SK-MEL-5 (cell line): Measurements from ENCODE around the gene KAT6B. TPM values are rescaled to one million over a fixed set of nuclear protein-coding genes. Genes with fewer than 3 reads are reported as not detected.
A peak's percentile ranks its signal among the peaks of the same experiment; 100 is the strongest.

Experiments used
- DNase-seq: peaks from one replicate; pipeline ENCODE4 v3.0.0-alpha.2; 2016; ENCODE audit warnings: low read depth, low spot score
- in situ Hi-C: cut with HindIII; loops from 2 replicates; pipeline ENCODE4 v1.10.0; 2016; ENCODE audit warnings: low sequenced_read_pairs, high pct_unique_total_duplicates, low pct_unique_long_range_greater_than_20kb
- total RNA-seq: library from RNA; depleted of rRNA; stranded (reverse); fragments of >200 nt; shearing (Covaris generic); gene quantifications from 2 replicates; pipeline ENCODE4 v1.2.3, GENCODE V29; 2014

The KAT6B gene
- total RNA-seq, 1 experiment from 2014 or later, result 12.0 TPM

- no peak for DNase-seq
- in situ Hi-C loops, result no loop called here
Measured at GRCh38 chr10:74949843-74950765, 123.7 kb downstream of the KAT6B start.

DNA sequence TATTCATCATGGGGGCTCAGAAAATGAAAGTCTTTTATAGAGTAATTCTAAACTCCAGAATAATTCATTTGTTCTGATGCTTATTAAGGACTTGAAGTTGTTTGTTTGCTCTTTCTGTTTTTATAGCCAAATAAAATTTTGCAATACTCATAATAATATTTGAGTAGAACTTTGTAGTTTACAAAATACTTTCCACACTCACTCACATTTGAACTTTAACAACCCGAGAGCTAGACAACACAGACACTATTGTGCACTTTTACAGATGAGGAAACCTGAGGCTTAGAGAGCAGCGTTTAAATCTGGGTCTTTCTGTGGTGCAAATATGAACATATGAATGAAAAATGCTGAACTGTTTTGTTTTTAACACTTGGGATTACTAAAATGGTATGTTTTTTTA is 126.8 kb downstream of the KAT6B start:
- peak; percentile 66 for DNase-seq
- in situ Hi-C loops, result no loop called here

DNA sequence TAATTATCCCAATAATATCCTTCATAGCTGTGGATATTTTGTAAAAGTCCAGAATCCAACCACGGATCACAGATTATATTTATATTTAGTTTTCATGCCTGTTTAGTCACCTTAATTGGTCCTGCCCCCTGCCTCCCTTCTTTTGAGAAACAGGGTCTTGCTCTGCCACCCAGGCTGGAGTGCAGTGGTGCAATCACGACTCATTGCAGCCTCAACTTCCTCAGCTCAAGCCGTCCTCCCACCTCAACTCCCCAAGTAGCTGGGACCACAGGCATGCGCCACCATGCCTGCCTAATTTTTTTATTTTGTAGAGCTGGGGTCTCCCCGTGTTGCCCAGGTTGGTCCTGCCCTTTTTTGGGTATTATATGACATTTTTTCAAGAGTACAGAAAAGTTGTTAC is 129.4 kb downstream of the KAT6B start:
- DNase-seq, result no peak
- in situ Hi-C loops, result no loop called here

GRCh38 chr10:74956555-74957111 is 130.2 kb downstream of the KAT6B start:
- in situ Hi-C loops, result no loop called here
- DNase-seq, result no peak

- in situ Hi-C loops, result no loop called here
- DNase-seq, result no peak
Measured at GRCh38 chr10:74957285-74957961, 131.0 kb downstream of the KAT6B start.

DNA sequence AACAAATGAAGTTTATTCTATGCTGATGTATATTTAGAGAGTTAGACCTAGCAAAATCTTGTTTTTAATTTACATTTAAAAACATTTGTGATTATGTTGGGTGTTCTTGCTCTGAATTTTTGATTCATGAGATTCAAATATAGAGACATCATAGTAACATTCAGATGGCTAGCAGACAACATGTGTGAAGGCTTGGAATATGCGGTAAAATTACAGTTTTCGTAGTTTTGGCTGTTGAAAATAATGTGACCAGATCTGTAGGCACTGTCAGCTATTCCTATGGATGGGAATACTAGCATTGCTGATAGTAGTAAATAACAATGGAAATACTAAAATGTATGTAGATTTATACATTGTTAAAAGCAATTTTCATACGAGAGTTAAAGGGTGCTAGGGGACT is 131.9 kb downstream of the KAT6B start:
- DNase-seq, result no peak
- in situ Hi-C loops, result no loop called here

GRCh38 chr10:74960670-74961069 is 134.3 kb downstream of the KAT6B start:
- no peak for DNase-seq
- in situ Hi-C loops, result no loop called here

DNA sequence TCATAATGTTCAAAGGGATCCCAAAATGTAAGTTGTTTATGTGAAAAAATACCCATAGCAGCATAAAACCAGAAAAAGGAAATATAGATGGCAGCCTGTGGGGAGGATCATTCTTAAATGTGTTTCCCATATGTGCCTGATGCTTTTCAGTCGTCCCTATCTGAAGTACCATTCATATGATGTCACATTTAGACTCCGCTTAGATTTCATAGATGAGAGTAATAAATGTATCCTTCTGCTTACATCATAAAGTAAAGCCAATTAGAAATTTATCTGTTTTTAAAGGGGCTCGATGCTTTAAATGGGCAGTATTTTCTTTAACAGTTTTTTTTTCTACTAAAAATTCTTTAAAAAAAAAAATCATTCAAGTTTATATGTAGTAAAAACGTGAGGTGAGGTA is 136.1 kb downstream of the KAT6B start:
- no peak for DNase-seq
- in situ Hi-C loops, result no loop called here

DNA sequence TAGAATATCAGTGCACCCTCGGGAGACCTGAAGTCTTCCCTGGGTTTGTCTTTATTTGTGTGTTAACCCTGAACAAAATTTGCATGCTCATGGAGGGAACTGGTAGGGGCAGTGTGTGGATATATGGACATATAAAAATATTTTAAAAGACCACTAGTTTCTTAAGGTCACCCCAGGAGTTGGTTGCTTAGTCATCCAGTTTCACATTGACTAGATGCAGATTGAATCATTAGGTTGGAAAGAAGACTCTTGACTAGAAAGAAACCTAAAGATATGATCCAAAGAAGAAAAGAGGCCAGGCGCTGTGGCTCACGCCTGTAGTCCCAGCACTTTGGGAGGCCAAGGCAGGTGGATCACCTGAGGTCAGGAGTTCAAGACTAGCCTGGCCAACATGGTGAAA is 137.1 kb downstream of the KAT6B start:
- DNase-seq, result no peak
- in situ Hi-C loops, result no loop called here

- DNase-seq, result no peak
- in situ Hi-C loops, result no loop called here
Measured at GRCh38 chr10:74967911-74968666, 141.7 kb downstream of the KAT6B start.

DNA sequence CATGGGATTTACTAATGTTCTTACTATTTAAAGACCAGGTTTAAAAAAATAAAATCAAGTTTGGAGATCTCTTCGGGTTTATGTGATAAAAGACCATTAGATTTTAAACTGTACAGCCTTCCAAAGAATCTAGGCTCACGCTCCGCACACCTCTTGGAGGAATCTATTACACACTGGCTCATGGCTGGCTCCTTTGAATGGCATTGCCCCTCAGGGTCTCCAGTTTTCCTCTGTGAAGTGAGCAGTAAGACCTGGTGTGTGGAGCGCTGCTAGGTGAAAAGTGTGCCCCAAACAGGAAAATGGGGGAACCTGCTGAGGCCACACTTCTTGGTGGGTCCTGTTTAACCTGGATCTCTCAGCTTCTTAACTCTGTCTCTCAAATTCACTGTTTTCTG is 142.3 kb downstream of the KAT6B start:
- in situ Hi-C loops, result no loop called here

GRCh38 chr10:74969093-74969492 is 142.7 kb downstream of the KAT6B start:
- no peak for DNase-seq
- in situ Hi-C loops, result no loop called here

More for the DNA sequence above, 142.3 kb downstream of the KAT6B start:
- no peak for DNase-seq

DNA sequence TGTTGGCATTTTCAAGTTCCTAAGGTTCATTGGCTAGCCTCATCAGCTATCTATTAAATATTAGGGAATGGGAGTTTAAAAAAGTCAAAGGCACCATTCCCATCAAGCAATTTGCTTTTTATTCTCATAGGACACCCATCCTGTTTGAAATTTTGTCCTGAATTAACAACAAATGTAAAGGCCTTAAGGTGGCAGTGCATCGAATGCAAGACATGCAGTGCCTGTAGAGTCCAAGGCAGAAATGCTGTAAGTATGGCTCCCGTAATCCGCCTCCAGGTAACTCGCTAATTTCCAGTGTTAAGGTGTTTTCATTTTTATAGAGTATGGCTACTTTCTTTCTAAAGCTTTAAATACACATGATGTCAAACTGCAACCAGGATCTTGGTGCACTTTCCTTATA is 143.1 kb downstream of the KAT6B start:
- no peak for DNase-seq
- in situ Hi-C loops, result no loop called here

- in situ Hi-C loops, result no loop called here
- DNase-seq, result no peak
Measured at GRCh38 chr10:74973741-74974392, 147.5 kb downstream of the KAT6B start.

DNA sequence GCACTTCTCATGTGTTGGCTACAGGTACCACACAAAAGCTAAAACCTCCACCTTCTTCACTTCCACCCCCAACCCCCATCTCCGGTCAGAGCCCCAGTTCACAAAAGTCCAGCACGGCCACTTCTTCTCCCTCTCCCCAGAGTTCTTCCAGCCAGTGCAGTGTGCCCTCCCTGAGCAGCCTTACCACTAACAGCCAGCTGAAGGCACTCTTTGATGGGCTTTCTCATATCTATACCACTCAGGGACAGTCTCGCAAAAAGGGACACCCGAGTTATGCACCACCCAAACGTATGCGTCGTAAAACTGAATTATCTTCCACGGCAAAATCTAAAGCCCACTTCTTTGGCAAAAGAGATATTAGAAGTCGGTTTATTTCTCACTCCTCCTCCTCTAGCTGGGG is 149.4 kb downstream of the KAT6B start:
- DNase-seq, result no peak
- in situ Hi-C loops, result no loop called here

DNA sequence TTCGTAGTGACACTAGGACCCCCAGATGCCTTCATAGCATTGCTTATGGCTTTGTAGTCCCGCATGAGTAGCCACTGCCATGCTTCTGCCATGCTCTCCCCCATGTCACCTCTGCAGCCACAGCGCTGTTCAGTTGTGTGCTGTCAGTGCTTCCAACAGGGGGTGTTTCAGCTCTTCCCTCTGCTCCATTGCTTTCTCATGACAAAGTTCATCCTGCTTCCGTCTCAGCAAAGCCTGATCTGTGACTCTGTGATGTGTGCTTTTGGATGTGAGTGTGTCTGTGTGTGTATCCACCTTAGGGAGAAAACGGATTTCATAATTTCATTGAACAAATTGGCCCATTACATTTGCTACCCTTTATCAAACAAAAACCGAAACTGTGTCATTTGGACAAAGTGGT is 150.2 kb downstream of the KAT6B start:
- DNase-seq, result peak; percentile 42
- in situ Hi-C loops, result no loop called here

- DNase-seq, result no peak
- in situ Hi-C loops, result no loop called here
Measured at GRCh38 chr10:74977072-74977471, 150.7 kb downstream of the KAT6B start.
